Esophagus squamous epithelium (tissue), 5 donors: ENCODE data around the gene NT5C1A. TPM values are rescaled to one million over a fixed set of nuclear protein-coding genes. Genes with fewer than 3 reads are reported as not detected.

ENCODE experiments used
- DNase-seq: peaks from one replicate; lab custom pipeline; 2025; lab: John Stamatoyannopoulos, UW
- H3K27ac ChIP-seq, 4 donors: fragments of 200-600 bp; sonication (generic); one replicate each; pipeline ENCODE4 v1.5.1; 2016 to 2019; ENCODE audit warnings: mild to moderate bottlenecking in 1 of 4
- H3K27me3 ChIP-seq, 4 donors: fragments of 200-600 bp; sonication (generic); 1 replicate in 3 of 4; 2 replicates in 1 of 4; pipeline versions ENCODE4 v1.5.1 to v1.6.0; 2017 to 2021; ENCODE audit warnings: antibody characterized with exemption in 1 of 4
- H3K36me3 ChIP-seq, 3 donors: fragments of 200-600 bp; sonication (generic); one replicate each; pipeline ENCODE4 v1.5.1; 2016 to 2019
- H3K4me1 ChIP-seq, 3 donors: fragments of 200-600 bp; sonication (generic); one replicate each; pipeline ENCODE4 v1.5.1; 2017 to 2019
- H3K4me3 ChIP-seq, 4 donors: fragments of 200-600 bp; sonication (generic); 1 replicate in 3 of 4; 2 replicates in 1 of 4; pipeline ENCODE4 v1.5.1; 2016 to 2019; ENCODE audit warnings: mild to moderate bottlenecking in 2 of 4, moderate library complexity in 1 of 4
- H3K9me3 ChIP-seq, 3 donors: fragments of 200-600 bp; sonication (generic); one replicate each; pipeline ENCODE4 v1.5.1; 2016 to 2019
- CTCF ChIP-seq, 6 experiments: fragments of 450-650 bp in 4 of 6; fragments of 200-600 bp in 2 of 6; sonication (generic) in 2 of 6; IDR thresholded peaks; one replicate each; pipeline ENCODE4 v1.5.1; 2016 to 2019; ENCODE audit warnings: antibody characterized with exemption in 6 of 6, mild to moderate bottlenecking in 4 of 6, moderate library complexity in 4 of 6
- POLR2A ChIP-seq, 4 donors: fragments of 450-650 bp; IDR thresholded peaks; one replicate each; pipeline ENCODE4 v1.6.1; 2017; ENCODE audit warnings: antibody characterized with exemption in 4 of 4, mild to moderate bottlenecking in 4 of 4, moderate library complexity in 3 of 4
- WGBS, 2 donors: methylation state at CpG; one replicate each; pipeline ENCODE4 v1.1.5; 2018; 5-methylcytosine and 5-hydroxymethylcytosine counted together
- intact Hi-C: fragments of 100-400 bp; cut with DNase I; formaldehyde crosslinking; loops from one replicate; pipeline ENCODE4 v1.15.0; 2022
- total RNA-seq, 4 donors: library from RNA; depleted of rRNA; stranded (reverse); fragments of >200 nt; gene quantifications; one replicate each; pipeline ENCODE4 v1.1.0, GENCODE V29; 2016
- donor health status: DM: yes; HTN: yes; CAD: no.

Gene NT5C1A
- total RNA-seq, 4 donors from 2014 or later: not detected

GRCh38 chr1:39635205-39635870 is 36.6 kb downstream of the NT5C1A start:
- intact Hi-C loops: no loop called here
- Histone ChIP-seq H3K27me3 (peaks cover 0 to 92% (median 2%) of the 10 kb centered on the region in 4 donors), H3K9me3 (no peaks in the 10 kb centered on the region), H3K4me1 (peaks cover 0 to 21% (median 9%) of the 10 kb centered on the region in 3 donors), H3K36me3 (no peaks in the 10 kb centered on the region), H3K27ac (peak overlapping the region in 3 of 4 donors; percentile 17 to 57 (median 52)), H3K4me3 (no peak overlapping the region)
- DNase-seq: no peak
- 72 to 80% methylated on average over 10 of the region's 12 CpGs for WGBS, 2 donors
- TF ChIP-seq CTCF (IDR thresholded peaks at IDR 0.05): no peak
- no peak for TF ChIP-seq POLR2A (IDR thresholded peaks at IDR 0.05)

- DNase-seq: no peak
- H3K9me3 ChIP-seq: no peaks in the 10 kb centered on the region
- peak overlapping the region in 1 of 4 donors; percentile 21 for H3K4me3 ChIP-seq
- WGBS, 2 donors: 58 to 59% methylated on average over 2 to 3 of the region's 3 CpGs
- intact Hi-C loops: no loop called here
- peaks cover 0 to 75% (median 0%) of the 10 kb centered on the region in 4 donors for H3K27me3 ChIP-seq
- peaks cover 0 to 10% (median 5%) of the 10 kb centered on the region in 3 donors for H3K4me1 ChIP-seq
- peak overlapping the region in 2 of 4 donors; percentile 22 to 52 for H3K27ac ChIP-seq
- TF ChIP-seq POLR2A (IDR thresholded peaks at IDR 0.05): no peak
- no peak for TF ChIP-seq CTCF (IDR thresholded peaks at IDR 0.05)
- no peaks in the 10 kb centered on the region for H3K36me3 ChIP-seq
Measured at GRCh38 chr1:39633422-39633821, 38.5 kb downstream of the NT5C1A start.

GRCh38 chr1:39632682-39633417 is 39.1 kb downstream of the NT5C1A start:
- Histone ChIP-seq H3K27ac (peak overlapping the region in 2 of 4 donors; percentile 49 to 52), H3K4me3 (peak overlapping the region in 2 of 4 donors; percentile 21 to 33), H3K4me1 (peaks cover 0 to 10% (median 5%) of the 10 kb centered on the region in 3 donors), H3K36me3 (no peaks in the 10 kb centered on the region), H3K27me3 (peaks cover 0 to 69% (median 0%) of the 10 kb centered on the region in 4 donors), H3K9me3 (no peaks in the 10 kb centered on the region)
- no peak for DNase-seq
- TF ChIP-seq CTCF (IDR thresholded peaks at IDR 0.05): no peak
- no peak for TF ChIP-seq POLR2A (IDR thresholded peaks at IDR 0.05)
- WGBS, 2 donors: 34% methylated on average over 3 of the region's 61 CpGs; no CpG with 5 or more reads in 1 of the 2 donors
- intact Hi-C loops: no loop called here

- H3K36me3 ChIP-seq: no peaks in the 10 kb centered on the region
- TF ChIP-seq POLR2A (IDR thresholded peaks at IDR 0.05) (no peak), CTCF (IDR thresholded peaks at IDR 0.05) (no peak)
- no peak for DNase-seq
- peak overlapping the region in 1 of 4 donors; percentile 33 for H3K4me3 ChIP-seq
- intact Hi-C loops: no loop called here
- H3K27me3 ChIP-seq: peaks cover 0 to 64% (median 0%) of the 10 kb centered on the region in 4 donors
- H3K9me3 ChIP-seq: no peaks in the 10 kb centered on the region
- WGBS, 2 donors: 75 to 84% methylated on average over 1 to 5 of the region's 5 CpGs
- peak overlapping the region in 2 of 4 donors; percentile 49 to 52 for H3K27ac ChIP-seq
- peaks cover 0 to 10% (median 5%) of the 10 kb centered on the region in 3 donors for H3K4me1 ChIP-seq
Measured at GRCh38 chr1:39632323-39632681, 39.6 kb downstream of the NT5C1A start.
